ENCODE measurements around the gene PSMD8.
"Not testable (repeated sequence)": the region's sequence is repeated elsewhere in the genome, so short reads cannot be mapped to it uniquely, and the experiment has no call there.

The PSMD8 gene

DNA sequence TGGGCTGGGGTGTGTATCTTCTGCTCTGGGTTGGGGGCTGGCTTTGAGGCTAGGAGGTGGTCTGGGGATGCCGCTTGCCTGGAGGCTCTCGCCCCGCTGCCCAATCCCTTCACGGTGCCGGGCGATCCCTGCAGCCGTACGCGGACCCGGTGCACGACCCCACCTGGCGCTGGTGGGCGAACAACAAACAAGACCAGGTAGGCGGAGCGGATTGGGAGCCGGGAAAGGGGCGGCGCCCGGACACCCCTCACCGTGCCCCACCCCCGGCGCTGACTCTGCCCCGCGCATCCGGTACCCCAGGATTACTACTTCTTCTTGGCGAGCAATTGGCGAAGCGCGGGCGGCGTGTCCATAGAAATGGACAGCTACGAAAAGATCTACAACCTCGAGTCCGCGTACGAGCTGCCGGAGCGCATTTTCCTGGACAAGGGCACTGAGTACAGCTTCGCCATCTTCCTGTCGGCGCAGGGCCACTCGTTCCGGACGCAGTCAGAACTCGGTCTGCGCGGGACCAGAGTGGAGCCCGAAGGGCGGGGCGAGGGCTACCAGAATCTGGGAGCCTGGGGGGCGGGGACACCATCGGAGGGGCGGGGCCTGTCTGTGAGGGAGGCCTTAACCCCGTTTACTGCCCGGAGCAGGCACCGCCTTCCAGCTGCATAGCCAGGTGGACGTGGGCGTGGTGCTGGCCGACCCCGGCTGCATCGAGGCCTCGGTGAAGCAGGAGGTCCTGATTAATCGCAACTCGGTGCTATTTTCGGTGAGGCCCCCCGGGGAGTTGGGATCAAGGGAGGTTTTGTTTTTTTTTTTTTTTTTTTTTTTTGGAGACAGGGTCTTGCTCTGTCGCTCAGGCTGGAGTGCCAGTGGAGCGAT, 12.1 kb upstream of the PSMD8 start:
- DNase-seq (ENCODE audit: low spot score), result no peak

DNA sequence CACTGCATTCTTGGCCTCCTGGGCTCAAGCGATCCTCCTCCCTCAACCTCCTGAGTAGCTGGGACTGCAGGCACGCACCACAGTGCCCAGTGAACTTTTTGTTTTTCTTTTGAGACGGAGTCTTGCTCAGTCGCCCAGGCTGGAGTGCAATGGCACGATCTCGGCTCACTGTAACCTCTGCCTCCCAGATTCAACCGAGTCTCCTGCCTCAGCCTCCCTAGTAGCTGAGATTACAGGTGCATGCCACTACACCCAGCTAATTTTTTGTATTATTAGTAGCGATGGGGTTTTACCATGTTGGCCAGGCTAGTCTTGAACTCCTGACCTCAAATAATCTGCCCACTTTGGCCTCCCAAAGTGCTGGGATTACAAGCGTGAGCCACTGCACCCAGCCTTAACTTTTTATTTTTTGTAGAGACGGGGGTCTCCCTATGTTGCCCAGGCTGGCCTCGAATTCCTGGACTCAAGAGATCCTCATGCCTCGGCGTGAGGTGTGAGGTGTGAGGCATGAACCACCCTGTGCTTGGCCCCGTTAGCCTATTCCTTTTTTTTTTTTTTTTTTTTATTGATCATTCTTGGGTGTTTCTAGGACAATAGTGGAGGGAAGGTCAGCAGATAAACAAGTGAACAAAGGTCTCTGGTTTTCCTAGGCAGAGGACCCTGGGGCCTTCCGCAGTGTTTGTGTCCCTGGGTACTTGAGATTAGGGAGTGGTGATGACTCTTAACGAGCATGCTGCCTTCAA, 11.3 kb upstream of the PSMD8 start:
- not testable (repeated sequence) for DNase-seq (ENCODE audit: low spot score)

DNA sequence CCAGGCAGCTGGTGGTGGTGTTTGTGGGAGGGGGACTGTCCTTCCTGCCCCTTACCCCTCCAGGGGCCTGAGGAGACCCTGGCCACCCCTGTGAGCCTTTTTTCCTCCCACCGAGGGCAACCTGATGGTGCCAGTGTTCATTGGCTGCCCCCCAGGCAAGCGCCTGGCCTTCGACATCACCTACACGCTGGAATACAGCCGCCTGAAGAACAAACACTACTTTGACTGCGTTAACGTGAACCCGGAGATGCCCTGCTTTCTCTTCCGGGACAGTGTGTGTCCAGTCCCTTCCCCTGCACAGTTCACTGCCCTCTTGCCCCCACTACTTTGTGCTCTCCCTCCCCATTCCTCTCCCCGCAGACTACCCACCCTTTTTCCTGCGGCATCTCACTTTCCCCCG, 7.3 kb upstream of the PSMD8 start:
- DNase-seq (ENCODE audit: low spot score), result no peak

DNA sequence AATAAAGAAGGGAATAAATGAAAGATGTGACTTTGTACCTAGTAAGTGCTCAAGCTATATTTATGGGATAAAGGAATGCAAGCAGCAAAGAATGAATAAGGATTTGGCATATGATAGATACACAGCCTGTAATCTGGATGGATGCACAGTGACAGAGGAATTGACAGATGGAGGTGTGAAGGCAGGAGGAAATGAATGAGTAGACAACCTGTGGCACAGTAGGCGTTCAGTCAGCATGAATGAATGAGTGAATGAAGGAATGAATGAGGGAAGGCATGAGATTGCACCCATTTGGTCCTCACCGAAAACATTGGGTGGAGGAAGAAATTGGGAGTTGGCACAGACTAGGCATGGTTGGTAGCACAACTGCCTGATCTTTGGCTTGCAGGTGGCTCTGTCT, 4.8 kb upstream of the PSMD8 start:
- no peak for DNase-seq (ENCODE audit: low spot score)

DNA sequence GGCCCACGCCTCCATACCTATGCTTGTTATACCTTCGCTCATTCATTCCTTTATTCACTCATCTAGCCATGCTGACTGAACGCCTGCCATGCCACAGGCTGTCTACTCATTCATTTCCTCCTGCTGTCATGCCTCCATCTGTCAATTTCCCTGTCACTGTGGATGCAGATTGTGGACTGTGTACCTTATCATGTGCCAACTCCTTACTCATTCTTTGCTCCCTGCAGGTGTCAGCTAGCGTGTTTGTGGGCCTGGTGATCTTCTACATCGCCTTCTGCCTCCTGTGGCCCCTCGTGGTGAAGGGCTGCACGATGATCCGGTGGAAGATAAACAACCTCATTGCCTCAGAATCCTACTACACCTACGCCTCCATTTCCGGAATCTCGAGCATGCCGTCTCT, 4.1 kb upstream of the PSMD8 start:
- no peak for DNase-seq (ENCODE audit: low spot score)

DNA sequence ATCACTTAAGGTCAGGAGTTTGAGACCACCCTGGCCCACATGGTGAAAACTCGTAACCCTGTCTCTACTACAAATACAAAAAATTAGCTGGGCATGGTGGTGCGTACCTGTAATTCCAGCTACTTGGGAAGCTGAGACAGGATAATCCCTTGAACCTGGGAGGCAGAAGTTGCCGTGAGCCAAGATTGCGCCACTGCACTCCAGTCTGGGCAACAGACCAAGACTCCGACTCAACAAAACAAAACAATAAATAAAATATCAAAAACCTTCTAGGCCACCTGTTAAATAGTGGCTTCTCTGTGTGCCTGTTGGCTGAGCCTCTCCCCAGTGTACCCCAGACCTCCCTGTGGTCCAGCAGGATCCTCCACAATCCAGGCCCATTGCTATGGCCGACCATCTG, 3.3 kb upstream of the PSMD8 start:
- no peak for DNase-seq (ENCODE audit: low spot score)

DNA sequence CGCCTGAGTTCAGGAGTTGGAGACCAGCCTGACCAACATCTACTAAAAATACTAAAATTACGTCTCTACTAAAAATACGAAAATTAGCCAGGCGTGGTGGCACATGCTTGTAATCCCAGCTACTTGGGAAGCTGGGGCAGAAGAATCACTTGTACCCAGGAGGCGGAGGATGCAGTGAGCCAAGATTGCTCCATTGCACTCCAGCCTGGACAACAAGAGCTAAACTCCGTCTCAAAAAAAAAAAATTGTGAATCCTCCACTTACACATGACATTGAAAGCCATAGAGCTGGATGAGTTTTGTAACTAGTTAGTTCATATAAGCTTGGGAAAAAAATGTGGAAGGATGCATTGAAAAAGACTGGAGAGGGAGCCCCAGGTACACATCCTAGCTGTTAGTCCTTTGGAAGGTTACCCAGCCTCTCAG, 452 bp upstream of the PSMD8 start:
- DNase-seq (ENCODE audit: low spot score), result no peak

DNA sequence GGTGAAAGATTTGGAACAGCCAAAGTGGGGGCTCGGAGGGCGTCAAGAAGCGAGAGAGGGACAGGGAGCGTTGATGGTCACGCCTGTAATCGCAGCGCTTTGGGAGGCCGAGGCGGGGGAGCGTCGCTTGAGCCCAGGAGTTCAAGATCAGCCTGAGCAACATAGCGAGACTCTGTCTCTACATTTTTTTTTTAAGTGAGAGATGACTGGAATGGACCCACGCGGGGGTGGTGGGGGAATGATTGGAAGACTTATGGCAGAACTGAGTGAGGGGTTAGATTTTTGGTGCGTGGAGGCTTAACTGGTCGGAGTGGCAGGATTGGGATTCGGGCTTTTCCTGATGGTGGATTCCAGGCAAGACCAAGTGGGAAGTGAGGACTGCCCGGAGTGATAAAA, 725 bp downstream of the PSMD8 start:
- no peak for DNase-seq (ENCODE audit: low spot score)

DNA sequence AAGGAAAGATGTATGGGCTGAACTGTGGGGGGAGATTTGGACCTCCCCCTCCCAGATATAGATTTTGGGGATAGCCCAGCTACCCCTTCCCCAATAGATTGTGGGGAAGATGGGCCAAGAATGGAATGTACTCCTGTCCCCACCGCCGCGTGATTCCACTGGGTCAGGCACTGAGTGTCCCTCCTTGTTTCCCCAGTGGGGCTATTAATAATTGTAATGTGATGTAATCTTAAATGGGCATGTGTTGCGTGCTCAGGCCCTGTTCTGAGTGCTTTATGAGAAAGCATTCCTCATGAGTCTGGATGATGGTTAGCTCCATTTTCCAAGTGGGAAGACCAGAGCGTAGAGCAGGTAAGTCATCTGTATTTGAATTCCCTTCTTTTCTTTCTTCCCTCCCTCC, 1.4 kb downstream of the PSMD8 start:
- DNase-seq (ENCODE audit: low spot score), result no peak

DNA sequence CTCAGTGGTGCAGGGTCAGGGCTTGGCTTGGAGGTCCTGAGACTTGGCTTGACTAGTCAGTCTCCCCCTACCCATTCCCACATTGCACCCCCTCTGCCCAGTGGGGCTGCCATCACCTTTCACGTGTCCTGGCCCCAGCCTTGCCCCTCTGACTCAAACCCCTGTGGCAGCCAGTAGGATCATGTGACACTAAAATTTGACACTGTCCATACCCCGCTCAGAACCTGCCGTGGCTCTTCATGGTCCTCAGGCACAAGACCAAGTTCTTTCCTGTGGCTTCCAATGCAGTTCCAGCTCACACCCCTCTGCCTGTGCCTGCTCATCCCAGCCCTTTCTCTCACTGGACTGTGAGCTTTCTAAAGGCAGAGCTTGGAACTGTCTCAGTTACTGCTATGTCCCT, 2.2 kb downstream of the PSMD8 start:
- no peak for DNase-seq (ENCODE audit: low spot score)

DNA sequence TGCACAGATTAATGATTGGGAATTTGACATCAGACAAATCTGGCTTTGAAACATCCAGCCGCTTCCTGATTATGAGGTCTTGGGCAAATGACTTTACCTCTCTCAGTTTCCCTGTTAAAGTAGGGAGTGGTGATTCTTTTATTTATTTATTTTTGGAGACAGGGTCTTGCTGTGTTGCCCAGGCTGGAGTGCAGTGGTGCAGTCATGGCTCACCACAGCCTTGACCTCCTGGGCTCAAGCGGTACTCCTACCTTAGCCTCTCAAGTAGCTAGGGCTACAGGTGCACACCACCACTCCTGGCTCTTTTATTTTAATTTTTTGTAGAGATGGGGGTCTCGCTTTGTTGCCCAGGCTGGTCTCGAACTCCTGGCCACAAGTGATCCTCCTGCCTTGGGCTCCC, 2.7 kb downstream of the PSMD8 start:
- no peak for DNase-seq (ENCODE audit: low spot score)

DNA sequence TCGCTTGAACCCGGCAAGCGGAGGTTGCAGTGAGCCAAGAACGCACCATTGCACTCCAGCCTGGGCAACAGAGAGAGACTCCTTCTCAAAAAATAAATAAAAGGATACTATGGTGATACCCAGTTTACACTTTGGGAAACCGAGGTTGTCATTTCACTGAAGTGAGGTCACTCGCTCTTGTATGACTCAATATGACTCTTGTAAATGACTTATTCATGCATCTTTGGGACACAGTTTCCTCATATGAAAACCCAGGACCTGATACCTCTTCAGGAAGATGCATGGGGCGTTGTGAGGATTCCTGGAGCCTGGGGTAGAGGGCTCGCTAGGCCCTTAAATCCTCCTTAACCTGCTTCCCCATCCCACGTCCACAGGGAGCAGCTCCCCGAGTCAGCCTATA, 4.5 kb downstream of the PSMD8 start:
- no peak for DNase-seq (ENCODE audit: low spot score)

DNA sequence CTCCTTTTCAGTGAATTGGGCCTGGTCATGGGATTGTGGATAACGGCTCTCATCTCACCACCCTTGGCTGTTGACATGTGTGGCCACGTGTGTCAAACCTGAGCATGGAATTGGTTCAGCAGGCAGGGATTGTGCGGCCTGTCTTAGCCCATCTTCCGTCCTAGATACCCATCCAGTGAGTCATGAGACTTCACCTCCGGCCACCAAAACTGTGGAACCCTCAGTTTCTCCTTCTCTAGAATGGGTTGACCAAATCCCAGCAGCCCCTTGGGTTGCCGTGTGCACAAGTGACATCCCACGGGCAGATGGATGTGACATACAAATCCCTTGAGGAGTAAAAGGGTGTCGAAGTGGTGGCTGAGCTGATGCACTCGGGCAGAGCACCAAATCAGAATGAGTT, 6.8 kb downstream of the PSMD8 start:
- DNase-seq (ENCODE audit: low spot score), result no peak

DNA sequence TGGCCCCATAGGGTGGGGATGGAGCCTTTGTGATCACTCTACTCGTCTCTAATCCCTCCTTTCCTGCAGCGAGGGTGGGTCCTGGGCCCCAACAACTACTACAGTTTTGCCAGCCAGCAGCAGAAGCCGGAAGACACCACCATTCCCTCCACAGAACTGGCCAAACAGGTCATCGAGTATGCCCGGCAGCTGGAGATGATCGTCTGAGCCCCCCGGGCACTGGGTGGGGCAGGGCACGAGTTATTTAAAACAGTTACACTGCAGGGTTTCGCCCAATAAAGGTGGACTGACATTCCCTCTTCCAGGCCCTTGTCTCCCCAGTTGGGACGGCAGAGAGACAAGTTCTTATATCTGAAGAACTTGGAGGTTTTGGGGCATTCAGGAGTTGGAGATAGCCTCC, 8.8 kb downstream of the PSMD8 start:
- no peak for DNase-seq (ENCODE audit: low spot score)

DNA sequence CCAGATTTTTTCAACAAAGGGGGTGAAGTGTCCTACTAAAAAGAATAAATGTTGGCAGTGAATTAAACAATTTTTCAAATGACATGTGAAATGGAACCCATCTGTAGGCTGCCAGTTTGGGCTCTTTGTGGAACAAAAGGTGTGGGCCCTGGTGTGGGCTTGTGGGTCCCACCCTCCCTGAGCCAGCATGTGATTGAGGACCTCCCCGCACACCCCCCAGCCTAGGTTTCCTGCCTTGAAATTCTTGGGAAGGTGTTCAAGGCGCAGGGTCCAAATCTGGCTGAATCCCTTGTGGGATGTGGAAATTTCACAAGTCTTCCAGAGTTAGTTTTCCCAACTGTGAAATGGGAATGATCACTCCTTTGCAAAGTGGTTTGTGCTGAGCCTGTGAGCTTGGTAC, 9.4 kb downstream of the PSMD8 start:
- no peak for DNase-seq (ENCODE audit: low spot score)

DNA sequence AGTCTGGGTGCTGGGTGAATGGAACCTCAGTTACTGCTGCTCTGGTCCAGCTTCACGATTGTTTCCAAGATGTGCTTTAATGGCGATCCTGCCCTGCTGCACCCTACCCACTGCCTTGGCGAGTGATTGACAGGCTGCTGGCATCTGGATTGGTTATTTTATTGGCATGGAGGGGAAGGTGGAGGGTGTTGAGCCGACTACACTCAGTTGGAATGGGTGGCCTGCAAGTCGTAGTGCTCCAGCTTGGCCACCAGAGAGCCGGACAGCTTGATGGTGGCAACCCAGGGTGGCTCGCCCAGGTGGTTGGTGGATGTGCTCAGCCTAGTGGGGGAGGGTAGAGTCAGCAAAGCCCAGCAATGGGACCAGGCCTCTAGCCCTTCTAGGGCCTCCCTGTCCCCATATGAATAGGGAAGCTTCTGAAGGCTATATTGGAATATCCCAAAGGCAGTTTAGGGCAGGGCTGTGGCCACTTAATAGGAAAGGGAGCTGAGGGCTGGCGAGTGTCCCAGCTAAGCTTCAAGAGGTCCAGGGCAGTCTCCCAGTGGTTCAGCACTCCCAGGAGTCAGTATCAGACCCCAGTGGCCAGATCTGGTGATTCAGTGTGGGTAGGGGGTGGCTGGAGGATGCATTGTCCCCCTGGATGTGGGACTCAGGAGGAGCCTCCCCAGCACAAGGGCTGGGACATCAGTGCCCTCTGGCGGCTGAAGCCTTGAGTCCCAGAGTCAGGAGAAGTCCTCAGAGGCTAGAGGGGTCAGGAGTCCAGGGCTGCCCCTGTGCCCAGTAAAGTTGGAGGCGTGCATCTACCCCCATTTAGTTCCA, 10.0 kb downstream of the PSMD8 start:
- peak; percentile 59 for DNase-seq (ENCODE audit: low spot score)

DNA sequence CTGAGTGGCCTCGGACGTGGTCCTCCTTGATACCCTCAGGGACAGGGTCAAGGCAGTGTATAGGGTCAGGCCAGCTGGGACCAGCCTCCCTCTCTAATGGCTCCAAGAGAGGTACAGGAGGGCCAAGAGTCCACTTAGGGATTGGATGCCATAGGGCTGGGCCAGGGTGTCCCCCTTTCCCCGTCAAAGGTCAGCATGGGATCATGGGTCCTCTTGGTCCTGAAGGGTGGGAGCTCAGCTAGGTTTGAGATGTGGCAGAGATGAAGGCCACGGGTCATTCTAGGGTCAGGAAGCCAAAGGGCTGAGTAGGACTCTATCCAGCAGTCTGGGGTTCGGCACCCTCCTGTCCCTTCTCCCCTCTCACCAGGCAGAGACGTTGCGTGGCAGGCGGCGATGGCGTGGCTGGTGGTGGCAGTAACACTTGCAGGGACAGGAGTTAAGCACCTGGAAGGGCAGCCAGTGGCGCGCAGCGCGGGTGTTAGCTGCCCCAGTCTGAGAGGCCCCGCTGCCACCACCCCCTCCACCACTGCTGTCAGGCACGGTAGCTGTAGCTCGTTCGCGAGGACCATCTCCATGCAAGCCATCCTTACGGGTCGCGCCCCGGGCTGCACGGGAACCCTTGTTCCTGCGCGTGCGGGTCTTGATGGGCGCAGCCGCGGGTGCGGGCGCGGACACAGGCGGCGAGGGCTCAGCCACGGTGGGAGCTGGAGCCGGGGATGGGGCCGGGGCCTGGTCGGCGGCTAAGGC, 10.9 kb downstream of the PSMD8 start:
- DNase-seq (ENCODE audit: low spot score), result no peak

DNA sequence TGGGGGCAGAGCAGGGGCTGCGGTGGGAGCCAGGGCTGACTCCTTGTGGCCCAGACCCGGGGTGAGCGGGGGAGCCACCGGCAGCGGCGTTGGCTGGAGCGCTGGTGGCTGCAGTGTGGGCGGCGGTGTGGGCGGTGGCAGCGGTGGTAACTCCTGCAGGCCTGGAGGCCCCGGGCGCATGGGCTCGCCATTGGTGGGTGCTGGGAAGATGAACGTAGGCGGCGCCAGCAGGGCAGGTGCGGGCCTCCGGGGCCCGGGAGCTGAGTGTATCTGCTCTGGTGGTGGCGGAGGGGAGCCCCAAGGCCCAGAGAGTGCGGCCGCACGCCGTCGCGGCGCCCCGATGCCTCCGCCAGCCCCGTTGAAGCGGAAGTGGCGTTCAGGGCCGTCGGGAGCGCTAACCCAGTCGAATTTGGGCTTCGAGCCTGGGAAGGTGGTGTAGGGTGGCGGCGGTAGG, 11.5 kb downstream of the PSMD8 start:
- DNase-seq (ENCODE audit: low spot score), result no peak

DNA sequence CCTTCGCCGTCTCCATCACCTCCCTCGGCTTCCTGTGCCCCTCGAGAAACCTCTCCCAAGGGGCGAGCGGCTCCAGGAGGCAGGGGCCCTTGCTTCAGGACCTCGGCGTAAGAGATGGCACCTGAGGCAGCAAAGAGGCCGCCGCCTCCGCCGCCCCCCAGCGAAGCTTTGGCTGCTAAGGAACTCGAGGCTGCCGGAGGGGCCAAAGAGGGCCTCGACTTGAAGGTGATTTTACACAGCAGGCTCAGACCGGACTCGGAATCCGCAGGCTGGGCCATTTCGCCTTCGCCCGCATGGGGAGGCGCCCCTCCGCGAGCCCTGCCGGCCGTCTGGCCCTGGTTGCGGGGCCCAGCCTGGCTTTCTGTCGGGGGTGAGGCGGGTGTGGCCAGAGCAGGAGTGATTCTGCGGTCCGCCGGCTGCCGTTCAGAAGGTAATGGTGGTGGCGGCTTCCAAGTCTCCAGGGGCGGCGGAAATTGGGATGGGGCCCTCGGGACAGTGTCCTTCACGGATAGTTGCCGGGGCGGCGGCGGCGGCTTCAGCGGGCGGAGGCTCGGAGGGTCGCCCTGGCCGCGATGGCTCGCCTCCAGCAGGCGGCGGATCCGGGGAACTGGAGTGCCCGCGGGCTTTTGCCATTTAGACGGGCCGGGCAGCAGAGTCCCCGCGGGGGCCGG, 12.1 kb downstream of the PSMD8 start:
- no peak for DNase-seq (ENCODE audit: low spot score)

DNA sequence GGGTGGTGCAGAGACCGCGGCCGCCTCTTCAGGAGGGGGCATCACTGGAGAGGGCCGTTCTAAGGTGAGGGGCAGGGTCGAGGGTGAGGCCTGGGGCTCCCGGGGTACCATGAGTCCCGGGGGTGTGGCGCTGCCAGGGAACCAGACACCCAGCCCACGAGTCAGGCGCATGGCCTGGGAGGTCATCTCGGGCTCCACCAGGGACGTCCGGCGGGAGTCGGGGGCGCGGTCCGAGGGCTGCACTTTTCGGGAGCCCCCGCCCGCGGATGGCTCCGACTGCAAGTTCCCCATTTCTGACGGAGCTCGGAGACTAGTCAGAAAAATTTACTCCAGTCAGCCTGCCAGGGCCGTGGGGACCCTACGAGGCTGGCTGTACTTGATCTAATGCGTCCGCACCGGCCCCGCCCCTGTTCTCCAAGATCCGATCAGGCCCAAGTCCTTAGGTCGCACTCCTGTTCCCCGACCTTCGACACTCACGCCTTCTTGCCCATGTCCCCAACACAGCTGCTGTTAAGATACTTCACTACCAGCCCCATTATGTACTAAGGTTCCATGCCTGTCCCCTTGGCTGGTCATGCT, 12.7 kb downstream of the PSMD8 start:
- DNase-seq (ENCODE audit: low spot score), result no peak
